ENCODE results near the gene ATAT1.

- TF ChIP-seq CBX5 (IDR thresholded peaks at IDR 0.05; ENCODE audit: borderline replicate concordance, low read depth): no peak
- TF ChIP-seq ETV1 (tag; conservative IDR thresholded peaks at IDR 0.05; ENCODE audit: low read depth): 0 out of 2 replicates have a peak, but pooled peaks have one; percentile 29
- TF ChIP-seq, protein P1, sequence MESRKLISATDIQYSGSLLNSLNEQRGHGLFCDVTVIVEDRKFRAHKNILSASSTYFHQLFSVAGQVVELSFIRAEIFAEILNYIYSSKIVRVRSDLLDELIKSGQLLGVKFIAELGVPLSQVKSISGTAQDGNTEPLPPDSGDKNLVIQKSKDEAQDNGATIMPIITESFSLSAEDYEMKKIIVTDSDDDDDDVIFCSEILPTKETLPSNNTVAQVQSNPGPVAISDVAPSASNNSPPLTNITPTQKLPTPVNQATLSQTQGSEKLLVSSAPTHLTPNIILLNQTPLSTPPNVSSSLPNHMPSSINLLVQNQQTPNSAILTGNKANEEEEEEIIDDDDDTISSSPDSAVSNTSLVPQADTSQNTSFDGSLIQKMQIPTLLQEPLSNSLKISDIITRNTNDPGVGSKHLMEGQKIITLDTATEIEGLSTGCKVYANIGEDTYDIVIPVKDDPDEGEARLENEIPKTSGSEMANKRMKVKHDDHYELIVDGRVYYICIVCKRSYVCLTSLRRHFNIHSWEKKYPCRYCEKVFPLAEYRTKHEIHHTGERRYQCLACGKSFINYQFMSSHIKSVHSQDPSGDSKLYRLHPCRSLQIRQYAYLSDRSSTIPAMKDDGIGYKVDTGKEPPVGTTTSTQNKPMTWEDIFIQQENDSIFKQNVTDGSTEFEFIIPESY (CRISPR knock-in tag; IDR thresholded peaks at IDR 0.05): peak; percentile 64; the same call in 1 of the 2 replicates
- TF ChIP-seq, protein P2, sequence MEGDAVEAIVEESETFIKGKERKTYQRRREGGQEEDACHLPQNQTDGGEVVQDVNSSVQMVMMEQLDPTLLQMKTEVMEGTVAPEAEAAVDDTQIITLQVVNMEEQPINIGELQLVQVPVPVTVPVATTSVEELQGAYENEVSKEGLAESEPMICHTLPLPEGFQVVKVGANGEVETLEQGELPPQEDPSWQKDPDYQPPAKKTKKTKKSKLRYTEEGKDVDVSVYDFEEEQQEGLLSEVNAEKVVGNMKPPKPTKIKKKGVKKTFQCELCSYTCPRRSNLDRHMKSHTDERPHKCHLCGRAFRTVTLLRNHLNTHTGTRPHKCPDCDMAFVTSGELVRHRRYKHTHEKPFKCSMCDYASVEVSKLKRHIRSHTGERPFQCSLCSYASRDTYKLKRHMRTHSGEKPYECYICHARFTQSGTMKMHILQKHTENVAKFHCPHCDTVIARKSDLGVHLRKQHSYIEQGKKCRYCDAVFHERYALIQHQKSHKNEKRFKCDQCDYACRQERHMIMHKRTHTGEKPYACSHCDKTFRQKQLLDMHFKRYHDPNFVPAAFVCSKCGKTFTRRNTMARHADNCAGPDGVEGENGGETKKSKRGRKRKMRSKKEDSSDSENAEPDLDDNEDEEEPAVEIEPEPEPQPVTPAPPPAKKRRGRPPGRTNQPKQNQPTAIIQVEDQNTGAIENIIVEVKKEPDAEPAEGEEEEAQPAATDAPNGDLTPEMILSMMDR (IDR thresholded peaks at IDR 0.05 in 2 of 3, conservative IDR thresholded peaks at IDR 0.05 in 1 of 3; ENCODE audit: insufficient read depth in 2 of 3, low read depth in 1 of 3, low read length in 3 of 3): peak in 1 of 3 experiments; percentile 23; a peak in 1 of 6 replicates
- peak in 1 of 2 experiments; percentile 31; a peak in 1 of 4 replicates for TF ChIP-seq HDAC1 (IDR thresholded peaks at IDR 0.05)
- no peak for TF ChIP-seq CHCHD3 (CRISPR knock-in tag; IDR thresholded peaks at IDR 0.05)
- no peak for TF ChIP-seq NFRKB (IDR thresholded peaks at IDR 0.05; ENCODE audit: low read depth)
- TF ChIP-seq TAF1 (IDR thresholded peaks at IDR 0.05; ENCODE audit: control insufficient read depth, extremely low read depth, insufficient read depth, low read length, severe bottlenecking): no peak
- TF ChIP-seq, protein P3, sequence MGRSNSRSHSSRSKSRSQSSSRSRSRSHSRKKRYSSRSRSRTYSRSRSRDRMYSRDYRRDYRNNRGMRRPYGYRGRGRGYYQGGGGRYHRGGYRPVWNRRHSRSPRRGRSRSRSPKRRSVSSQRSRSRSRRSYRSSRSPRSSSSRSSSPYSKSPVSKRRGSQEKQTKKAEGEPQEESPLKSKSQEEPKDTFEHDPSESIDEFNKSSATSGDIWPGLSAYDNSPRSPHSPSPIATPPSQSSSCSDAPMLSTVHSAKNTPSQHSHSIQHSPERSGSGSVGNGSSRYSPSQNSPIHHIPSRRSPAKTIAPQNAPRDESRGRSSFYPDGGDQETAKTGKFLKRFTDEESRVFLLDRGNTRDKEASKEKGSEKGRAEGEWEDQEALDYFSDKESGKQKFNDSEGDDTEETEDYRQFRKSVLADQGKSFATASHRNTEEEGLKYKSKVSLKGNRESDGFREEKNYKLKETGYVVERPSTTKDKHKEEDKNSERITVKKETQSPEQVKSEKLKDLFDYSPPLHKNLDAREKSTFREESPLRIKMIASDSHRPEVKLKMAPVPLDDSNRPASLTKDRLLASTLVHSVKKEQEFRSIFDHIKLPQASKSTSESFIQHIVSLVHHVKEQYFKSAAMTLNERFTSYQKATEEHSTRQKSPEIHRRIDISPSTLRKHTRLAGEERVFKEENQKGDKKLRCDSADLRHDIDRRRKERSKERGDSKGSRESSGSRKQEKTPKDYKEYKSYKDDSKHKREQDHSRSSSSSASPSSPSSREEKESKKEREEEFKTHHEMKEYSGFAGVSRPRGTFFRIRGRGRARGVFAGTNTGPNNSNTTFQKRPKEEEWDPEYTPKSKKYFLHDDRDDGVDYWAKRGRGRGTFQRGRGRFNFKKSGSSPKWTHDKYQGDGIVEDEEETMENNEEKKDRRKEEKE (IDR thresholded peaks at IDR 0.05; ENCODE audit: borderline replicate concordance in 1 of 2, control insufficient read depth in 1 of 2, low read depth in 2 of 2, low read length in 1 of 2): no peak
- TF ChIP-seq KLF13 (tag; IDR thresholded peaks at IDR 0.05; ENCODE audit: borderline replicate concordance, low read depth): peak; percentile 74; the same call in 1 of the 2 replicates
- peak; percentile 89 for TF ChIP-seq CREM (IDR thresholded peaks at IDR 0.05; ENCODE audit: low read depth)
- TF ChIP-seq RBBP5 (IDR thresholded peaks at IDR 0.05; ENCODE audit: borderline replicate concordance, insufficient read depth, low read length, poor library complexity, severe bottlenecking): no peak
- peak; percentile 79 for TF ChIP-seq POLR2A (conservative IDR thresholded peaks at IDR 0.05)
- TF ChIP-seq EZH2 (IDR thresholded peaks at IDR 0.05; ENCODE audit: borderline replicate concordance, low read depth, low read length): no peak
These were observed at the start of gene ATAT1 for GRCh38 chr6:30626484-30627366.

Data from K562 (cell line).